Neuronal stem cell (in vitro differentiated cells): ENCODE data around the gene ADPRHL1.

Experiments used
- DNase-seq: peaks from one replicate; pipeline ENCODE4 v3.0.0-alpha.2; 2013; ENCODE audit warnings: low spot score
- H2AFZ ChIP-seq: one replicate; pipeline ENCODE4 v1.6.1; 2013; ENCODE audit warnings: mild to moderate bottlenecking, low read length, inconsistent platforms
- H2AK5ac ChIP-seq: 2 replicates; pipeline ENCODE4 v1.6.1; 2013; ENCODE audit warnings: low read depth, mild to moderate bottlenecking, inconsistent platforms, low read length, moderate library complexity, mixed read lengths
- H2BK120ac ChIP-seq: 2 replicates; pipeline ENCODE4 v1.6.1; 2013; ENCODE audit warnings: low read depth, mild to moderate bottlenecking, inconsistent platforms, low read length, moderate library complexity, mixed read lengths
- H2BK12ac ChIP-seq: one replicate; pipeline ENCODE4 v1.6.1; 2013; ENCODE audit warnings: low read length, inconsistent platforms
- H2BK15ac ChIP-seq: 2 replicates; pipeline ENCODE4 v1.6.1; 2013; ENCODE audit warnings: mild to moderate bottlenecking, low read length, inconsistent platforms, mixed read lengths
- H2BK5ac ChIP-seq: one replicate; pipeline ENCODE4 v1.6.1; 2013; ENCODE audit warnings: inconsistent platforms, mild to moderate bottlenecking, low read length, moderate library complexity
- H3K14ac ChIP-seq: one replicate; pipeline ENCODE4 v1.6.1; 2013; ENCODE audit warnings: low read length, inconsistent platforms
- H3K18ac ChIP-seq: 2 replicates; pipeline ENCODE4 v1.6.1; 2013; ENCODE audit warnings: low read length, inconsistent platforms
- H3K23ac ChIP-seq: 2 replicates; pipeline ENCODE4 v1.6.1; 2013; ENCODE audit warnings: low read depth, mild to moderate bottlenecking, mixed read lengths, low read length, inconsistent platforms; ENCODE audit not compliant: poor library complexity
- H3K27ac ChIP-seq: replicated peaks from 3 replicates; pipeline ENCODE4 v1.5.1; 2013; ENCODE audit warnings: low read length, inconsistent platforms
- H3K27me3 ChIP-seq, 3 experiments: 2 replicates each; pipeline ENCODE4 v1.6.1; 2013; ENCODE audit warnings: low read length in 3 of 3, mild to moderate bottlenecking in 2 of 3, inconsistent platforms in 1 of 3, low read depth in 1 of 3, mixed read lengths in 1 of 3, moderate library complexity in 1 of 3; ENCODE audit not compliant: control insufficient read depth in 3 of 3, insufficient read depth in 3 of 3
- H3K36me3 ChIP-seq, 2 donors: replicated peaks in 1 of 2; 2 replicates each; pipeline ENCODE4 v1.6.1; 2013; ENCODE audit warnings: low read length in 2 of 2; ENCODE audit not compliant: control insufficient read depth in 2 of 2, insufficient read depth in 2 of 2
- H3K4ac ChIP-seq: 2 replicates; pipeline ENCODE4 v1.6.1; 2013; ENCODE audit warnings: inconsistent platforms, mild to moderate bottlenecking, low read length, moderate library complexity
- H3K4me1 ChIP-seq, 2 donors: 1 replicate in 1 of 2; 2 replicates in 1 of 2; pipeline ENCODE4 v1.6.1; 2013; ENCODE audit warnings: low read length in 2 of 2, low read depth in 1 of 2; ENCODE audit not compliant: control insufficient read depth in 2 of 2, insufficient read depth in 1 of 2
- H3K4me2 ChIP-seq: one replicate; pipeline ENCODE4 v1.6.1; 2013; ENCODE audit warnings: mild to moderate bottlenecking, low read length, inconsistent platforms; ENCODE audit not compliant: insufficient read depth, poor library complexity, severe bottlenecking
- H3K4me3 ChIP-seq, 2 donors: 2 replicates each; pipeline ENCODE4 v1.5.1; 2013; ENCODE audit warnings: low read length in 2 of 2, mild to moderate bottlenecking in 2 of 2, inconsistent platforms in 1 of 2, moderate library complexity in 1 of 2
- H3K79me1 ChIP-seq: one replicate; pipeline ENCODE4 v1.6.1; 2013; ENCODE audit warnings: low read depth, mild to moderate bottlenecking, inconsistent platforms, low read length, moderate library complexity
- H3K9ac ChIP-seq: one replicate; pipeline ENCODE4 v1.6.1; 2013; ENCODE audit warnings: mild to moderate bottlenecking, low read depth, low read length, inconsistent platforms; ENCODE audit not compliant: poor library complexity
- H3K9me3 ChIP-seq, 2 donors: replicated peaks in 1 of 2; 2 replicates each; pipeline versions ENCODE3 to v1.6.1; 2013; ENCODE audit warnings: low read length in 2 of 2, mild to moderate bottlenecking in 2 of 2, inconsistent platforms in 1 of 2, low read depth in 1 of 2, mixed read lengths in 1 of 2, moderate library complexity in 1 of 2; ENCODE audit not compliant: control insufficient read depth in 2 of 2, insufficient read depth in 1 of 2
- H4K8ac ChIP-seq: one replicate; pipeline ENCODE4 v1.6.1; 2013; ENCODE audit warnings: low read depth, mild to moderate bottlenecking, inconsistent platforms, low read length, moderate library complexity
- H4K91ac ChIP-seq: one replicate; pipeline ENCODE4 v1.6.1; 2013; ENCODE audit warnings: low read length, low read depth, mild to moderate bottlenecking, inconsistent platforms; ENCODE audit not compliant: poor library complexity
- WGBS, 2 donors: extraction: QIAGEN DNeasy Blood & Tissue Kit; methylation state at CpG; one replicate each; pipeline ENCODE4 v1.1.7; 2013; ENCODE audit warnings: missing lambda C conversion rate in 2 of 2, mixed read lengths in 1 of 2; ENCODE audit not compliant: insufficient read length in 2 of 2, insufficient replicate concordance in 1 of 2; ENCODE audit errors: extremely low coverage in 2 of 2; 5-methylcytosine and 5-hydroxymethylcytosine counted together

ADPRHL1 gene

DNA sequence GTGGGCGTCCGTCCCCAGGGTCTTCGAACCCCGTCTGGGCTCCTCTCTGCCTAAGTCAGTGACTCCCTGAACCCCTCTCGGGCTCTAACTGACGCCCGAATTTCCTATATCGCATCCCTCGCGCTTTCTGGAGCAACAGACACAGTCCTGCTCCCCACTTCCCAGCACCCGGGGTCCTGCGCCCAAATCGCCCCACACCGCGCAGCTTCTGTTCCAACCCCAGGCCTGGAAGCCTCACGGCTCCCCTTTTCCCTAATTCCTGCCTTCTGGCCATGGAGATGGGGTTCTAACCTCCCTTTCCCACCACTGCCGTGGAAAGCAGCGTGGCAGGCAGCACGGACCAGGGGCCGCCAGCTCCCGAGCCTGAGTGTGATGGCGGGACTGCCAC is 87.7 kb downstream of the ADPRHL1 start:
- Histone ChIP-seq H2BK12ac (peak overlapping the region; percentile 30), H3K4ac (no peak overlapping the region)

DNA sequence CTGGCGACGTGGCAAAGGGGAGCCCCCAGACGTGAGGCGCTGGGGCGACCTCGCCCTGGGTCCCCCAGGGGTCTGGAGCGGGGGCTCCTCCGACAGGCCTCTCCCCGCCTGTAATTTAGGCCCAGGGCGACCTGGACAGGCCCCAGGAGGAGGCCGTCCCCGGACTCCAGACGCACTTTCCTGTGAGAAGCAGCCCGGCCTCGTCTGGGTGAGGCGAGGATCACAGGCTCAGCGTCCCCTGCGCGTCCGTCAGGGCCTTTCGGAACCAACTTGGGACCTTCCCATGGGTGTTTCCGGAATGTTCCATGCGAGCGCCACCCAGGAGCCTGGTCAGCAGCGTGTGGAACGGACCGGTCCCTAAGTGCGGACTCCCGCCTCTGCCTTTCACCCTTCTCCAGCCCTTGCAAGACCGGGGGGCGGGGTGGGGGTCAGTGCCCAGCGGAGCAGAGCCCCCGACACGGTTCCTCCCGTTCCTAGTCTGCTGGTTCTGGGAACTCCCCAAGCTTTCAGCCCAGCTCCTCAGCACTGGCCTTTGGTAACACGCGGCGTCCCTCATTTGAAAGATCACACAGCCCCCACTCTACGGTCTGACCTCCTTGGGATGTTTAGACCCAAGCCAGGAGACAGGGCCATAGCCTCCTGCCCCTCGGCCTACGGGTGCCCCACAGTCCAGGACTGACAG is 88.2 kb downstream of the ADPRHL1 start:
- Histone ChIP-seq H3K18ac (peak overlapping the region; percentile 91), H2BK5ac (peak overlapping the region; percentile 82), H4K91ac (peak overlapping the region; percentile 99), H3K79me1 (peaks cover 6% of the 10 kb centered on the region), H2BK15ac (peak overlapping the region; percentile 87), H3K27me3 (peaks cover 0 to 8% (median 0%) of the 10 kb centered on the region in 3 experiments), H3K4me2 (peak overlapping the region; percentile 33), H3K23ac (peak overlapping the region; percentile 75), H3K27ac (no peak overlapping the region), H3K9me3 (peaks cover 0 to 3% of the 10 kb centered on the region in 2 donors), H2BK120ac (no peak overlapping the region), H3K36me3 (peaks cover 0 to 6% of the 10 kb centered on the region in 2 donors), H2AFZ (peak overlapping the region; percentile 87), H3K4me1 (peaks cover 2 to 6% of the 10 kb centered on the region in 2 donors), H3K9ac (no peak overlapping the region), H3K14ac (peak overlapping the region; percentile 47), H2BK12ac (peak overlapping the region; percentile 22), H4K8ac (no peak overlapping the region), H2AK5ac (peak overlapping the region; percentile 97), H3K4ac (peak overlapping the region; percentile 95), H3K4me3 (peak overlapping the region in 1 of 2 donors; percentile 46)
- DNase-seq: no peak
- WGBS, 2 donors: no CpG with 5 or more reads among the region's 41 CpGs

More for the DNA sequence above, 87.7 kb downstream of the ADPRHL1 start:
- peak overlapping the region; percentile 97 for H2AK5ac ChIP-seq
- H2BK5ac ChIP-seq: peak overlapping the region; percentile 82
- no peak overlapping the region for H4K91ac ChIP-seq
- H3K79me1 ChIP-seq: peaks cover 6% of the 10 kb centered on the region
- peaks cover 0 to 3% of the 10 kb centered on the region in 2 donors for H3K9me3 ChIP-seq
- no peak overlapping the region for H4K8ac ChIP-seq
- H3K4me1 ChIP-seq: peaks cover 2 to 6% of the 10 kb centered on the region in 2 donors
- WGBS, 2 donors: no CpG with 5 or more reads among the region's 22 CpGs
- H3K18ac ChIP-seq: peak overlapping the region; percentile 91
- no peak for DNase-seq
- H3K4me3 ChIP-seq: no peak overlapping the region
- peak overlapping the region; percentile 75 for H3K23ac ChIP-seq
- H2BK15ac ChIP-seq: peak overlapping the region; percentile 87
- H3K36me3 ChIP-seq: peaks cover 0 to under 1% of the 10 kb centered on the region in 2 donors
- H3K9ac ChIP-seq: no peak overlapping the region
- no peak overlapping the region for H2AFZ ChIP-seq
- peaks cover 0 to 8% (median 0%) of the 10 kb centered on the region in 3 experiments for H3K27me3 ChIP-seq
- no peak overlapping the region for H3K27ac ChIP-seq
- H3K4me2 ChIP-seq: no peak overlapping the region
- H3K14ac ChIP-seq: peak overlapping the region; percentile 47
- no peak overlapping the region for H2BK120ac ChIP-seq

DNA sequence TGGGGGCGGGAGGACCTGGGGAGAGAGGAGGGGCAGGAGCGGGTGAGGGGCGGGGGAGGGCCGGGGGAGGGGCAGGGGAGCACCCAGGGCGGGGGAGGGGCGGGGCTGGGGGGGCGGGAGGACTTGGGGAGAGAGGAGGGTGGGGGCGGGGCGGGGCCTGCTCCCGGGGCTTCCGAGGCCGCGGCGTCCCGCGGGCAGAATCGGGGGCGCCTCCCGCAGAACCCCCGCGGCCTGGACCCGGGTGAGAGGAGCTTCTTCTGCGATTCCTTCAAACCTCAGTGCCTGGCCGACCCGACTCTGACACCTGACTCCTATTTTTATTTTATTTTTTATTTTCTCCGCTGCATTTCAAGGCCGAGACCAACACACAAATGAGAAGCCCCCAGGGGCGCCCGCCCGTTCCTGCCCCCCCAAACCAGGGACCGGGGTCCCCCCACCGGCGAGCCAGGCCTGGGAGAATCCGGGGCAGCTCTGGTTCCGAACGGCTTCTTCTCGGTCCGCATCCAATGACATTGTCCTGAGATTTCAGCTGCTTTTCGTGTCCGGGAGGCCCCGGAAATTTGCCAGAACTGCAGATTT is 88.9 kb downstream of the ADPRHL1 start:
- Histone ChIP-seq H3K27ac (no peak overlapping the region), H2BK12ac (no peak overlapping the region), H3K18ac (peak overlapping the region; percentile 91), H3K79me1 (peaks cover 6% of the 10 kb centered on the region), H3K14ac (no peak overlapping the region), H3K23ac (no peak overlapping the region), H2AK5ac (peak overlapping the region; percentile 97), H3K36me3 (peaks cover 0 to 6% of the 10 kb centered on the region in 2 donors), H3K9ac (no peak overlapping the region), H3K4me2 (peak overlapping the region; percentile 49), H2BK15ac (peak overlapping the region; percentile 81), H3K27me3 (peaks cover 0 to 8% (median 0%) of the 10 kb centered on the region in 3 experiments), H2AFZ (peak overlapping the region; percentile 87), H2BK5ac (no peak overlapping the region), H3K4ac (no peak overlapping the region), H3K4me3 (peak overlapping the region in 1 of 2 donors; percentile 46), H3K9me3 (peaks cover 0 to 3% of the 10 kb centered on the region in 2 donors), H3K4me1 (peaks cover 2 to 6% of the 10 kb centered on the region in 2 donors), H4K8ac (no peak overlapping the region), H2BK120ac (no peak overlapping the region), H4K91ac (no peak overlapping the region)
- peak; percentile 43 for DNase-seq
- no CpG with 5 or more reads among the region's 41 CpGs for WGBS, 2 donors

GRCh38 chr13:113361406-113361805 is 91.9 kb downstream of the ADPRHL1 start:
- peaks cover 2 to 6% of the 10 kb centered on the region in 2 donors for H3K4me1 ChIP-seq

More at GRCh38 chr13:113361406-113361805, 91.9 kb downstream of the ADPRHL1 start:
- H2BK15ac ChIP-seq: no peak overlapping the region
- no peak overlapping the region for H2AK5ac ChIP-seq
- H2AFZ ChIP-seq: no peak overlapping the region
- no peak overlapping the region for H3K4me2 ChIP-seq
- no peak overlapping the region for H3K18ac ChIP-seq
- no peak overlapping the region for H3K14ac ChIP-seq
- H2BK5ac ChIP-seq: no peak overlapping the region
- no peak for DNase-seq
- peaks cover 6% of the 10 kb centered on the region for H3K79me1 ChIP-seq
- H2BK12ac ChIP-seq: no peak overlapping the region
- no peak overlapping the region for H3K23ac ChIP-seq
- no peak overlapping the region for H3K27ac ChIP-seq
- peaks cover 0 to 8% (median 0%) of the 10 kb centered on the region in 3 experiments for H3K27me3 ChIP-seq
- H3K4me3 ChIP-seq: no peak overlapping the region
- H4K8ac ChIP-seq: no peak overlapping the region
- H3K9ac ChIP-seq: no peak overlapping the region
- no peak overlapping the region for H2BK120ac ChIP-seq
- H3K4ac ChIP-seq: no peak overlapping the region
- H3K36me3 ChIP-seq: peaks cover 1 to 6% of the 10 kb centered on the region in 2 donors
- H4K91ac ChIP-seq: no peak overlapping the region
- peaks cover 0 to 3% of the 10 kb centered on the region in 2 donors for H3K9me3 ChIP-seq
- no CpG with 5 or more reads among the region's 7 CpGs for WGBS, 2 donors
